Measurements from ENCODE around the gene MYG1.
"Not testable (repeated sequence)": the region's sequence is repeated elsewhere in the genome, so short reads cannot be mapped to it uniquely, and the experiment has no call there.

Gene MYG1

DNA sequence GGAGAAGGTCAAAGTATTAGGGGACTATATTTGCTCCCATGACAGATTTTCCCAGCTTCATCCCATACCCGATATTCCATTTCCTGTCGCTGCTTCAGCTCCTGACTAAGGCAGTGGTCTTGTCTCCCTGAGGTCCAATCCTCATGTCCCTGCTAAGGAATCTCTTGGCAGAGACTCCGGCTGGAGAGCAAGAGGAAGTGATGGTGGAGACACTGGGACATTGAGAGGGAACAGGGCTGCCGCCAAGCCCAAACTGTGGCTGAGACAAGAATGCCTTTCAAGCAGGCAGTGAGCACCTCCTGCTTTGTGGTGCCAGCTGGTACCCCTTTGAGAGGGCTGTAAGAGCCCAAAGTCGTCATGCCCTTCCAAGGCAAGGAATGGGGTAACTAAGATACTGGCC, 31.2 kb downstream of the MYG1 start:
- H3K4me1 ChIP-seq (ENCODE audit: control insufficient read depth in 1 of 2, insufficient read depth in 2 of 2, low read length in 2 of 2): peaks cover 0 to 2% of the 10 kb centered on the region in 2 experiments

DNA sequence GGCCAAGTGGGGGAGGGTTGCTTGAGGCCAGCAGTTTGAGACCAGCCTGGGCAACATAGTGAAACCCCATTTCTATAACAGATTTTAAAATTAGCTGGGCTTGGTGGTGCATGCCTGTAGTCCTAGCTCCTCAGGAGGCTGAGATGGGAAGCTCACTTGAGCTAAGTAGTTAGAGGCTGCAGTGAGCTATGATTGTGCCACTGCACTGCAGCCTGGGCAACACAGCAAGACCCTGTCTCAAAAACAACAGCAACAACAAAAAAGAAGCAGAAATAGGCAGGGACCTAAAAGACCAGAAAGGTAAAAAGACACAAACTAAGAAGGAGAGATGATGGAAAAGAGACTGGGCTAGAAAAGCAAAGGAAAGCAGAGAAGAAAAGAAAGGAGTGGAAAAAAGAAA, 32.8 kb downstream of the MYG1 start:
- H4K8ac ChIP-seq (ENCODE audit: low read depth, low read length); H2AK5ac ChIP-seq (ENCODE audit: low read length); H3K79me1 ChIP-seq (ENCODE audit: low read length); H2BK12ac ChIP-seq (ENCODE audit: low read length); H2BK120ac ChIP-seq (ENCODE audit: insufficient read depth, low read length, poor library complexity); H3K4ac ChIP-seq (ENCODE audit: low read depth, low read length); H3K9ac ChIP-seq (ENCODE audit: low read length); H3K36me3 ChIP-seq (ENCODE audit: control insufficient read depth in 1 of 2, insufficient read depth in 2 of 2, low read length in 2 of 2); H3K14ac ChIP-seq (ENCODE audit: low read length); H2AFZ ChIP-seq (ENCODE audit: insufficient read depth, low read length, poor library complexity); H3K9me3 ChIP-seq (ENCODE audit: insufficient read depth, low read depth, low read length); H3K27ac ChIP-seq (ENCODE audit: low read depth, low read length); H3K4me1 ChIP-seq (ENCODE audit: control insufficient read depth in 1 of 2, insufficient read depth in 2 of 2, low read length in 2 of 2); H4K91ac ChIP-seq (ENCODE audit: low read depth, low read length); H4K12ac ChIP-seq (ENCODE audit: low read depth, low read length); H3K27me3 ChIP-seq (ENCODE audit: insufficient read depth, low read length); H3K18ac ChIP-seq (ENCODE audit: low read length); H3K23ac ChIP-seq (ENCODE audit: low read length); H3K4me3 ChIP-seq (ENCODE audit: low read depth, low read length); DNase-seq; H3K79me2 ChIP-seq (ENCODE audit: control insufficient read depth, insufficient read depth, low read length, poor library complexity); H2BK5ac ChIP-seq (ENCODE audit: low read depth, low read length, poor library complexity); H3K4me2 ChIP-seq (ENCODE audit: low read length): not testable (repeated sequence)

More for the DNA sequence above, 31.2 kb downstream of the MYG1 start:
- no peak overlapping the region for H2BK5ac ChIP-seq (ENCODE audit: low read depth, low read length, poor library complexity)
- H3K27ac ChIP-seq (ENCODE audit: low read depth, low read length): no peak overlapping the region
- no peak overlapping the region for H3K14ac ChIP-seq (ENCODE audit: low read length)
- H3K79me1 ChIP-seq (ENCODE audit: low read length): no peaks in the 10 kb centered on the region
- H3K4me3 ChIP-seq (ENCODE audit: low read depth, low read length): no peak overlapping the region
- H2AFZ ChIP-seq (ENCODE audit: insufficient read depth, low read length, poor library complexity): no peak overlapping the region
- H3K27me3 ChIP-seq (ENCODE audit: insufficient read depth, low read length): peaks cover 12% of the 10 kb centered on the region
- H3K79me2 ChIP-seq (ENCODE audit: control insufficient read depth, insufficient read depth, low read length, poor library complexity): no peaks in the 10 kb centered on the region
- H2BK120ac ChIP-seq (ENCODE audit: insufficient read depth, low read length, poor library complexity): no peak overlapping the region
- H3K18ac ChIP-seq (ENCODE audit: low read length): no peak overlapping the region
- no peak for DNase-seq
- H2AK5ac ChIP-seq (ENCODE audit: low read length): no peak overlapping the region
- no peak overlapping the region for H3K4me2 ChIP-seq (ENCODE audit: low read length)
- no peak overlapping the region for H3K23ac ChIP-seq (ENCODE audit: low read length)
- no peak overlapping the region for H2BK12ac ChIP-seq (ENCODE audit: low read length)
- H4K8ac ChIP-seq (ENCODE audit: low read depth, low read length): no peak overlapping the region
- peaks cover 2% of the 10 kb centered on the region for H3K9me3 ChIP-seq (ENCODE audit: insufficient read depth, low read depth, low read length)
- no peak overlapping the region for H4K91ac ChIP-seq (ENCODE audit: low read depth, low read length)
- WGBS (ENCODE audit: extremely low coverage, insufficient coverage, insufficient read length): no CpG with 5 or more reads among the region's 5 CpGs
- no peak overlapping the region for H4K12ac ChIP-seq (ENCODE audit: low read depth, low read length)
- no peaks in the 10 kb centered on the region for H3K36me3 ChIP-seq (ENCODE audit: control insufficient read depth in 1 of 2, insufficient read depth in 2 of 2, low read length in 2 of 2)
- no peak overlapping the region for H3K9ac ChIP-seq (ENCODE audit: low read length)
- H3K4ac ChIP-seq (ENCODE audit: low read depth, low read length): no peak overlapping the region

DNA sequence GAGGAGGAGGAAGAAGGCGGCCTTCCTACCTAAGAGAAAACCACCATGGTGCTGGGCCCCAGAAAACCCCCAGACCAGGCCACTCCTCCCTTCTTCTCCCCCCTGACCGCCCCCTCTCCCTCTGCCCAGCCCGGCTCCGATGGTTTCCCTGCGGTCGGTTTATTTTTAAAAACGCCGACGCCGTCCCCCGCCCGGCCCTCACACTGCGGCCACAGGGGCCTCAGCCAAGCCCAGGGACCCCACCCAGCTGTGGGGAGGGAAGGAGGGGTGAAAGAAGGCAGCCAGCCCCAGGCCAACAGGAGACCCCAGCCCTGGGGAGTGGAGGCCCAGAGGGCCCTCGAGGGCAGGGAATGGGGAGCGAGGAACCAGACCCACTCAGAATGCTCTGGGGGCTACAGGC, 33.2 kb downstream of the MYG1 start:
- Histone ChIP-seq H2AFZ (ENCODE audit: insufficient read depth, low read length, poor library complexity) (no peak overlapping the region), H3K23ac (ENCODE audit: low read length) (no peak overlapping the region), H3K4ac (ENCODE audit: low read depth, low read length) (no peak overlapping the region), H3K9me3 (ENCODE audit: insufficient read depth, low read depth, low read length) (peaks cover 2% of the 10 kb centered on the region), H4K8ac (ENCODE audit: low read depth, low read length) (no peak overlapping the region), H4K12ac (ENCODE audit: low read depth, low read length) (no peak overlapping the region), H2AK5ac (ENCODE audit: low read length) (no peak overlapping the region), H3K9ac (ENCODE audit: low read length) (no peak overlapping the region), H3K4me2 (ENCODE audit: low read length) (no peak overlapping the region), H2BK5ac (ENCODE audit: low read depth, low read length, poor library complexity) (no peak overlapping the region), H3K27me3 (ENCODE audit: insufficient read depth, low read length) (no peaks in the 10 kb centered on the region), H3K27ac (ENCODE audit: low read depth, low read length) (no peak overlapping the region), H3K79me2 (ENCODE audit: control insufficient read depth, insufficient read depth, low read length, poor library complexity) (no peaks in the 10 kb centered on the region), H3K79me1 (ENCODE audit: low read length) (no peaks in the 10 kb centered on the region), H3K4me1 (ENCODE audit: control insufficient read depth in 1 of 2, insufficient read depth in 2 of 2, low read length in 2 of 2) (peaks cover 0 to 3% of the 10 kb centered on the region in 2 experiments), H3K14ac (ENCODE audit: low read length) (no peak overlapping the region), H3K36me3 (ENCODE audit: control insufficient read depth in 1 of 2, insufficient read depth in 2 of 2, low read length in 2 of 2) (no peaks in the 10 kb centered on the region), H3K4me3 (ENCODE audit: low read depth, low read length) (no peak overlapping the region), H2BK120ac (ENCODE audit: insufficient read depth, low read length, poor library complexity) (no peak overlapping the region), H3K18ac (ENCODE audit: low read length) (no peak overlapping the region), H4K91ac (ENCODE audit: low read depth, low read length) (no peak overlapping the region), H2BK12ac (ENCODE audit: low read length) (no peak overlapping the region)
- WGBS (ENCODE audit: extremely low coverage, insufficient coverage, insufficient read length): no CpG with 5 or more reads among the region's 15 CpGs
- no peak for DNase-seq

DNA sequence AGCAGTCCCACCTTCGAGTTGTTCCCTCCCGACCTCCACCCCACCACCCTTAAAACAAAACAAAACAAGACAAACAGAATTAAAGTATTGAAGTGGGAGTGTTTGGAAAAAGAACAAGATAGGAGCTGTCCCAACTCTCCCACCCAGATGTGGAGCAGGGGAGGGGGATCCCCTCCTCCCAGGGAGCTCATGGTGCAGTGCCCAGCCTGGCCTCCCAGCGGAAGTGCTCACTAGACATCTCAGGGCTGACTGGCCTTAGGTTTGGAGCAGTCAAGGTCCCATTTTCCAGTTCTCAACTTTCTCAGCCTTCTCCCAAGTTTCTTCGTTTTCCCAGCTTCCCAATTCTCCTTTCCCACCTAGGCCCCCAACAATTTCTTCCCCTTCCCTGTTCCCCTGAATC, 33.8 kb downstream of the MYG1 start:
- H3K9me3 ChIP-seq (ENCODE audit: insufficient read depth, low read depth, low read length): peaks cover 1% of the 10 kb centered on the region
- H3K4me2 ChIP-seq (ENCODE audit: low read length): no peak overlapping the region
- no peak for DNase-seq
- H3K79me2 ChIP-seq (ENCODE audit: control insufficient read depth, insufficient read depth, low read length, poor library complexity): no peaks in the 10 kb centered on the region
- no CpG with 5 or more reads among the region's 4 CpGs for WGBS (ENCODE audit: extremely low coverage, insufficient coverage, insufficient read length)
- no peak overlapping the region for H3K27ac ChIP-seq (ENCODE audit: low read depth, low read length)
- no peak overlapping the region for H3K18ac ChIP-seq (ENCODE audit: low read length)
- H3K4me1 ChIP-seq (ENCODE audit: control insufficient read depth in 1 of 2, insufficient read depth in 2 of 2, low read length in 2 of 2): peaks cover 0 to 3% of the 10 kb centered on the region in 2 experiments
- H2AK5ac ChIP-seq (ENCODE audit: low read length): no peak overlapping the region
- no peak overlapping the region for H3K14ac ChIP-seq (ENCODE audit: low read length)
- no peak overlapping the region for H3K4ac ChIP-seq (ENCODE audit: low read depth, low read length)
- no peaks in the 10 kb centered on the region for H3K79me1 ChIP-seq (ENCODE audit: low read length)
- H3K4me3 ChIP-seq (ENCODE audit: low read depth, low read length): no peak overlapping the region
- H2BK12ac ChIP-seq (ENCODE audit: low read length): no peak overlapping the region
- no peak overlapping the region for H2AFZ ChIP-seq (ENCODE audit: insufficient read depth, low read length, poor library complexity)
- no peak overlapping the region for H3K23ac ChIP-seq (ENCODE audit: low read length)
- no peak overlapping the region for H2BK120ac ChIP-seq (ENCODE audit: insufficient read depth, low read length, poor library complexity)
- no peak overlapping the region for H4K91ac ChIP-seq (ENCODE audit: low read depth, low read length)
- no peaks in the 10 kb centered on the region for H3K27me3 ChIP-seq (ENCODE audit: insufficient read depth, low read length)
- H3K36me3 ChIP-seq (ENCODE audit: control insufficient read depth in 1 of 2, insufficient read depth in 2 of 2, low read length in 2 of 2): no peaks in the 10 kb centered on the region
- H3K9ac ChIP-seq (ENCODE audit: low read length): no peak overlapping the region
- no peak overlapping the region for H4K12ac ChIP-seq (ENCODE audit: low read depth, low read length)
- no peak overlapping the region for H4K8ac ChIP-seq (ENCODE audit: low read depth, low read length)
- no peak overlapping the region for H2BK5ac ChIP-seq (ENCODE audit: low read depth, low read length, poor library complexity)
